Liver (tissue), 9 donors: ENCODE measurements around the gene FAM186B. TPM values are rescaled to one million over a fixed set of nuclear protein-coding genes. Genes with fewer than 3 reads are reported as not detected.

Source experiments
- DNase-seq: peaks from one replicate; pipeline ENCODE4 v3.0.0-alpha.2; 2017; ENCODE audit warnings: low spot score
- H3K27ac ChIP-seq, 2 donors: one replicate each; pipeline ENCODE4 v1.7.0; 2013; ENCODE audit warnings: inconsistent platforms in 2 of 2, low read length in 2 of 2, control low read depth in 1 of 2, low read depth in 1 of 2, mild to moderate bottlenecking in 1 of 2
- H3K27me3 ChIP-seq, 4 donors: one replicate each; pipeline versions ENCODE4 v1.6.1 to v1.7.0; 2013; ENCODE audit warnings: low read length in 3 of 4, inconsistent platforms in 1 of 4, mild to moderate bottlenecking in 1 of 4, moderate library complexity in 1 of 4; ENCODE audit not compliant: control insufficient read depth in 4 of 4, insufficient read depth in 4 of 4
- H3K36me3 ChIP-seq, 4 donors: one replicate each; pipeline versions ENCODE4 v1.6.1 to v1.7.0; 2013; ENCODE audit warnings: low read length in 3 of 4, mild to moderate bottlenecking in 3 of 4, low read depth in 1 of 4, moderate library complexity in 1 of 4; ENCODE audit not compliant: control insufficient read depth in 4 of 4, insufficient read depth in 3 of 4
- H3K4me1 ChIP-seq, 4 donors: one replicate each; pipeline versions ENCODE4 v1.6.1 to v1.7.0; 2013; ENCODE audit warnings: low read length in 3 of 4, mild to moderate bottlenecking in 3 of 4, moderate library complexity in 1 of 4; ENCODE audit not compliant: control insufficient read depth in 4 of 4, insufficient read depth in 4 of 4
- H3K4me3 ChIP-seq, 3 donors: one replicate each; pipeline versions ENCODE4 v1.6.1 to v1.7.0; 2013; ENCODE audit warnings: low read length in 3 of 3, control low read depth in 1 of 3, low read depth in 1 of 3, mild to moderate bottlenecking in 1 of 3
- H3K9ac ChIP-seq, 2 donors: one replicate each; pipeline ENCODE4 v1.7.0; 2013; ENCODE audit warnings: low read length in 2 of 2, mild to moderate bottlenecking in 2 of 2, moderate library complexity in 2 of 2, control low read depth in 1 of 2, low read depth in 1 of 2
- H3K9me3 ChIP-seq, 4 donors: one replicate each; pipeline versions ENCODE4 v1.6.1 to v1.7.0; 2013; ENCODE audit warnings: low read length in 3 of 4; ENCODE audit not compliant: control insufficient read depth in 4 of 4
- EGR1 ChIP-seq, 2 donors: IDR thresholded peaks; 2 replicates each; pipeline ENCODE4 v1.6.1; 2016 to 2018; ENCODE audit warnings: antibody characterized with exemption in 2 of 2, low read depth in 2 of 2
- FOXA1 ChIP-seq: IDR thresholded peaks from 2 replicates; pipeline ENCODE4 v1.6.1; 2016; ENCODE audit warnings: antibody characterized with exemption
- FOXA2 ChIP-seq: IDR thresholded peaks from 2 replicates; pipeline ENCODE4 v1.6.1; 2016; ENCODE audit warnings: antibody characterized with exemption
- GABPA ChIP-seq, 2 donors: IDR thresholded peaks in 1 of 2; conservative IDR thresholded peaks in 1 of 2; 2 replicates each; pipeline ENCODE4 v1.6.1; 2016; ENCODE audit warnings: antibody characterized with exemption in 2 of 2, mild to moderate bottlenecking in 1 of 2, moderate library complexity in 1 of 2
- HNF4A ChIP-seq, 2 donors: conservative IDR thresholded peaks; 2 replicates each; pipeline ENCODE4 v1.6.1; 2016; ENCODE audit warnings: antibody characterized with exemption in 2 of 2, mild to moderate bottlenecking in 2 of 2
- HNF4G ChIP-seq: IDR thresholded peaks from 2 replicates; pipeline ENCODE4 v1.6.1; 2016; ENCODE audit warnings: antibody characterized with exemption
- JUND ChIP-seq, 2 donors: IDR thresholded peaks; 2 replicates each; pipeline ENCODE4 v1.6.1; 2016; ENCODE audit warnings: antibody characterized with exemption in 2 of 2
- NR2F2 ChIP-seq: IDR thresholded peaks from 2 replicates; pipeline ENCODE4 v1.6.1; 2016; ENCODE audit warnings: antibody characterized with exemption
- RAD21 ChIP-seq, 2 donors: IDR thresholded peaks; 2 replicates each; pipeline ENCODE4 v1.6.1; 2016; ENCODE audit warnings: antibody characterized with exemption in 2 of 2, mild to moderate bottlenecking in 2 of 2
- RXRA ChIP-seq, 2 donors: IDR thresholded peaks; 2 replicates each; pipeline ENCODE4 v1.6.1; 2017 to 2018; ENCODE audit warnings: antibody characterized with exemption in 2 of 2, mild to moderate bottlenecking in 1 of 2
- SP1 ChIP-seq: IDR thresholded peaks from 2 replicates; pipeline ENCODE4 v1.6.1; 2018; ENCODE audit warnings: antibody characterized with exemption, mild to moderate bottlenecking
- TAF1 ChIP-seq: conservative IDR thresholded peaks from 2 replicates; pipeline ENCODE4 v1.6.1; 2016; ENCODE audit warnings: antibody characterized with exemption, mild to moderate bottlenecking
- YY1 ChIP-seq: IDR thresholded peaks from 2 replicates; pipeline ENCODE4 v1.6.1; 2016; ENCODE audit warnings: antibody characterized with exemption, mild to moderate bottlenecking
- WGBS: extraction: QIAGEN DNeasy Blood & Tissue Kit; methylation state at CpG from one replicate; pipeline ENCODE4 v1.1.7; 2013; 5-methylcytosine and 5-hydroxymethylcytosine counted together
- polyA plus RNA-seq, 2 donors: library from polyadenylated mRNA; stranded (reverse) in 1 of 2; unstranded in 1 of 2; fragments of 200-250 nt in 1 of 2; fragments of >200 nt in 1 of 2; fragmentation: Nextera tagmentation in 1 of 2; extraction: Ambion mirVana in 1 of 2; gene quantifications; one replicate each; pipeline versions ENCODE4 v1.2.1 to v1.2.3, GENCODE V29; 2013 to 2015
- total RNA-seq, 2 donors: library from RNA; depleted of rRNA; stranded (reverse); fragments of >200 nt; gene quantifications; one replicate each; pipeline ENCODE4 v1.2.3, GENCODE V29; 2014
- TF ChIP-seq, protein P1 (sequence below): fragments of 150-350 bp; IDR thresholded peaks from 2 replicates; pipeline ENCODE4 v1.5.1; 2017; ENCODE audit warnings: improper control_type of control experiment, low read depth, low read length; ENCODE audit not compliant: missing input control
- TF ChIP-seq, protein P2 (sequence below): IDR thresholded peaks from 2 replicates; pipeline ENCODE4 v1.6.1; 2016; ENCODE audit warnings: antibody characterized with exemption, mild to moderate bottlenecking
- TF ChIP-seq, protein P3 (sequence below): IDR thresholded peaks from 2 replicates; pipeline ENCODE4 v1.6.1; 2016; ENCODE audit warnings: antibody characterized with exemption
- TF ChIP-seq, protein P4 (sequence below): IDR thresholded peaks from 2 replicates; pipeline ENCODE4 v1.6.1; 2016; ENCODE audit warnings: antibody characterized with exemption
- donor health status: healthy.
- donor health status: healthy.
- donor health status: healthy.
- donor health status: healthy.
- donor health status: healthy.

Gene FAM186B
- total and polyA plus RNA-seq, 4 donors = 0.19 to 0.84 (median 0.42) TPM

DNA sequence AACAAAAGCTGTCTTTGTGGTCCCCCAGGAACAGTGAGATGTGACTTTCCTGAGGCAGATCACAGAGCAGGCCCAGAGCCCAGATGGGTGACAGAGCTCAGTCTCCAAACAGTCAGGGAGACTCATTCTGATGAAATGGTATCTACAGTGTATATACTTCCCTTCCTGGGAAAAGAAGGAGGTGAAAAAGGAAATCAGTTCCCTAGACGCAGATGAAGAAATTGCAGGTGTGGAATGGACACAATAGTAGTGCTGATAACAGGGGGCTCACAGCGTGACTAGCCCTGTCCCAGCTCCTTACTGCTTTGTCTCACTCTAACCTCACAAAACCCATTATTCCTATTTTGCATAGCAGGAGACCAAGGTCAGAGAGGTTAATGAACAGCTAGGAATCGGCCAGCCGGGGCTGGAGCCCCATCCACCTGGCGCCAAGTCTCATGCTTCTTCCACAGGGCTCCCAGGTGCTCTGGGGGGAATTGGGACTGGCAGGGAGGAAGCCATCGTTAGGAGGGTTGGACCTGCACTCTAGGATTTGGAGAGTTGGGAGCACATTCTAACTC is 54.7 kb downstream of the FAM186B start:
- Histone ChIP-seq H3K4me3 (no peak overlapping the region), H3K27me3 (peaks cover 0 to 5% (median 0%) of the 10 kb centered on the region in 4 donors), H3K9me3 (no peaks in the 10 kb centered on the region), H3K36me3 (no peaks in the 10 kb centered on the region), H3K4me1 (peaks cover 7 to 28% (median 21%) of the 10 kb centered on the region in 4 donors), H3K27ac (no peak overlapping the region), H3K9ac (no peak overlapping the region)
- DNase-seq = no peak
- 49% methylated on average over 6 of the region's 6 CpGs for WGBS
- TF ChIP-seq SP1 (peak; percentile 15), EGR1 (IDR thresholded peaks at IDR 0.05; ENCODE audit: low read depth in 2 of 2) (no peak)

DNA sequence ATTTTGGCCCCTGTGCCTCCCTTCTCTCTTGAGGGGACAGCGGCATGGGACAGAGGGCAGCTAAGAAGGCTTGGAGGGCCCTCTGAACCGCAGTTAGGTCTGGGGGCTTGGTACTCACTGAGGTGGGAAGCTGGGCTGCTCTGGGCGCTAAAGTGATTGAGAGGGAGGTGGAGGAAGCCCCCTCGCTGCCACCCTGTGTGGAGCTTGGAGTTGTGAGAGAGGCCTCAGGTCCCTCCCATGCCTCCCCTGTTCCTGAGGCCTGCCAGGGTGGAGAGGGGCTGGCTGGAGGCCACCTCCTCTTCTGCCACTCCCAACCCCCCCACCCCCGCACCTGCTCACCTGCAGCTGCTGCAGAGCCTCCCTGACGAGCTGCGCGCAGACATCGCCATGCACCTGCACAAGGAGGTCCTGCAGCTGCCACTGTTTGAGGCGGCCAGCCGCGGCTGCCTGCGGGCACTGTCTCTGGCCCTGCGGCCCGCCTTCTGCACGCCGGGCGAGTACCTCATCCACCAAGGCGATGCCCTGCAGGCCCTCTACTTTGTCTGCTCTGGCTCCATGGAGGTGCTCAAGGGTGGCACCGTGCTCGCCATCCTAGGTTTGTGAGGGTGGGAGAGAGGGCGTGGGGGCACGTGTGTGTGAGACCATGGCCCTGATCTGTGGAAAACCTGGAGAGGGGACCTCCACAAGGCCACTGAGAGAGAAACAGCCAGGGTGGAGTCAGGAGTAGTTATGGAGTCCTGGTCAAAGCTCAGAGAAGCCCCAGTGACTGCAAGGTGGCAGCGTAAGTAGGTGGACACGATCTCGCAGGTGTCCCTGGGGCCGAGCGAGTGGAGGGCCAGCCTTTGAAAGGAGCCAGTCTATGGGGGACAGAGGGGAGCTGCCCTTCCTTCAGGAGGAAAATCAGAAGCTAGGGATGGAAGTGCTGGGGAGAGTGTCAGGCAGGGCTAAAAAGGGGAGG is 55.4 kb downstream of the FAM186B start:
- H3K4me3 ChIP-seq = no peak overlapping the region
- DNase-seq = no peak
- no peak overlapping the region for H3K27ac ChIP-seq
- 93% methylated on average over 28 of the region's 28 CpGs for WGBS
- no peak overlapping the region for H3K9ac ChIP-seq
- H3K36me3 ChIP-seq = no peaks in the 10 kb centered on the region
- H3K4me1 ChIP-seq = peaks cover 7 to 28% (median 21%) of the 10 kb centered on the region in 4 donors
- H3K27me3 ChIP-seq = peaks cover 0 to 5% (median 0%) of the 10 kb centered on the region in 4 donors
- no peaks in the 10 kb centered on the region for H3K9me3 ChIP-seq
- no peak for TF ChIP-seq TAF1
- TF ChIP-seq EGR1 (IDR thresholded peaks at IDR 0.05; ENCODE audit: low read depth in 2 of 2) = no peak
- TF ChIP-seq FOXA1 = no peak
- TF ChIP-seq, protein P1, sequence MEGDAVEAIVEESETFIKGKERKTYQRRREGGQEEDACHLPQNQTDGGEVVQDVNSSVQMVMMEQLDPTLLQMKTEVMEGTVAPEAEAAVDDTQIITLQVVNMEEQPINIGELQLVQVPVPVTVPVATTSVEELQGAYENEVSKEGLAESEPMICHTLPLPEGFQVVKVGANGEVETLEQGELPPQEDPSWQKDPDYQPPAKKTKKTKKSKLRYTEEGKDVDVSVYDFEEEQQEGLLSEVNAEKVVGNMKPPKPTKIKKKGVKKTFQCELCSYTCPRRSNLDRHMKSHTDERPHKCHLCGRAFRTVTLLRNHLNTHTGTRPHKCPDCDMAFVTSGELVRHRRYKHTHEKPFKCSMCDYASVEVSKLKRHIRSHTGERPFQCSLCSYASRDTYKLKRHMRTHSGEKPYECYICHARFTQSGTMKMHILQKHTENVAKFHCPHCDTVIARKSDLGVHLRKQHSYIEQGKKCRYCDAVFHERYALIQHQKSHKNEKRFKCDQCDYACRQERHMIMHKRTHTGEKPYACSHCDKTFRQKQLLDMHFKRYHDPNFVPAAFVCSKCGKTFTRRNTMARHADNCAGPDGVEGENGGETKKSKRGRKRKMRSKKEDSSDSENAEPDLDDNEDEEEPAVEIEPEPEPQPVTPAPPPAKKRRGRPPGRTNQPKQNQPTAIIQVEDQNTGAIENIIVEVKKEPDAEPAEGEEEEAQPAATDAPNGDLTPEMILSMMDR = no peak
- no peak for TF ChIP-seq HNF4G
- TF ChIP-seq RAD21 (IDR thresholded peaks at IDR 0.05) = no peak
- no peak for TF ChIP-seq GABPA (IDR thresholded peaks at IDR 0.05 in 1 of 2, conservative IDR thresholded peaks at IDR 0.05 in 1 of 2)
- TF ChIP-seq NR2F2 = no peak
- no peak for TF ChIP-seq HNF4A (conservative IDR thresholded peaks at IDR 0.05)
- no peak for TF ChIP-seq YY1
- TF ChIP-seq, protein P2, sequence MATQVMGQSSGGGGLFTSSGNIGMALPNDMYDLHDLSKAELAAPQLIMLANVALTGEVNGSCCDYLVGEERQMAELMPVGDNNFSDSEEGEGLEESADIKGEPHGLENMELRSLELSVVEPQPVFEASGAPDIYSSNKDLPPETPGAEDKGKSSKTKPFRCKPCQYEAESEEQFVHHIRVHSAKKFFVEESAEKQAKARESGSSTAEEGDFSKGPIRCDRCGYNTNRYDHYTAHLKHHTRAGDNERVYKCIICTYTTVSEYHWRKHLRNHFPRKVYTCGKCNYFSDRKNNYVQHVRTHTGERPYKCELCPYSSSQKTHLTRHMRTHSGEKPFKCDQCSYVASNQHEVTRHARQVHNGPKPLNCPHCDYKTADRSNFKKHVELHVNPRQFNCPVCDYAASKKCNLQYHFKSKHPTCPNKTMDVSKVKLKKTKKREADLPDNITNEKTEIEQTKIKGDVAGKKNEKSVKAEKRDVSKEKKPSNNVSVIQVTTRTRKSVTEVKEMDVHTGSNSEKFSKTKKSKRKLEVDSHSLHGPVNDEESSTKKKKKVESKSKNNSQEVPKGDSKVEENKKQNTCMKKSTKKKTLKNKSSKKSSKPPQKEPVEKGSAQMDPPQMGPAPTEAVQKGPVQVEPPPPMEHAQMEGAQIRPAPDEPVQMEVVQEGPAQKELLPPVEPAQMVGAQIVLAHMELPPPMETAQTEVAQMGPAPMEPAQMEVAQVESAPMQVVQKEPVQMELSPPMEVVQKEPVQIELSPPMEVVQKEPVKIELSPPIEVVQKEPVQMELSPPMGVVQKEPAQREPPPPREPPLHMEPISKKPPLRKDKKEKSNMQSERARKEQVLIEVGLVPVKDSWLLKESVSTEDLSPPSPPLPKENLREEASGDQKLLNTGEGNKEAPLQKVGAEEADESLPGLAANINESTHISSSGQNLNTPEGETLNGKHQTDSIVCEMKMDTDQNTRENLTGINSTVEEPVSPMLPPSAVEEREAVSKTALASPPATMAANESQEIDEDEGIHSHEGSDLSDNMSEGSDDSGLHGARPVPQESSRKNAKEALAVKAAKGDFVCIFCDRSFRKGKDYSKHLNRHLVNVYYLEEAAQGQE = no peak
- TF ChIP-seq, protein P3, sequence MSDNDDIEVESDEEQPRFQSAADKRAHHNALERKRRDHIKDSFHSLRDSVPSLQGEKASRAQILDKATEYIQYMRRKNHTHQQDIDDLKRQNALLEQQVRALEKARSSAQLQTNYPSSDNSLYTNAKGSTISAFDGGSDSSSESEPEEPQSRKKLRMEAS = no peak
- TF ChIP-seq, protein P4, sequence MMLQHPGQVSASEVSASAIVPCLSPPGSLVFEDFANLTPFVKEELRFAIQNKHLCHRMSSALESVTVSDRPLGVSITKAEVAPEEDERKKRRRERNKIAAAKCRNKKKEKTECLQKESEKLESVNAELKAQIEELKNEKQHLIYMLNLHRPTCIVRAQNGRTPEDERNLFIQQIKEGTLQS = no peak
- TF ChIP-seq RXRA (IDR thresholded peaks at IDR 0.05) = no peak
- no peak for TF ChIP-seq JUND (IDR thresholded peaks at IDR 0.05)
- no peak for TF ChIP-seq FOXA2
